PC-3 (cell line): ENCODE results near the gene SAMD4A. TPM values are rescaled to one million over a fixed set of nuclear protein-coding genes. Genes with fewer than 3 reads are reported as not detected.

Source experiments
- ATAC-seq: fragments of 200-7000 bp; cut with Tn5 transposase; 2 replicates; pipeline ENCODE4 v1.9.1; 2020; ENCODE audit warnings: mild to moderate bottlenecking, moderate library complexity
- BruUV-seq: library from RNA; stranded (reverse); fragments of 400-500 nt; replicated peaks from 2 replicates; lab custom pipeline; 2021; lab: Mats Ljungman, UMichigan
- CTCF ChIA-PET: fragments of 300-600 bp; sonication (Branson Sonifier 250); formaldehyde crosslinking; loops from one replicate; lab custom pipeline; 2022; ENCODE audit warnings: antibody characterized with exemption; lab: Charles Lee
- POLR2A ChIA-PET: fragments of 300-600 bp; sonication (Branson Sonifier 250); formaldehyde crosslinking; loops from one replicate; lab custom pipeline; 2022; ENCODE audit warnings: antibody characterized with exemption; ENCODE audit not compliant: unreplicated experiment; lab: Charles Lee
- DNase-seq: peaks from one replicate; pipeline ENCODE4 v3.0.0-alpha.2; 2015
- H2AFZ ChIP-seq: fragments of 300-600 bp; sonication (generic); 2 replicates; pipeline ENCODE4 v1.6.0; 2016; ENCODE audit warnings: antibody characterized with exemption, low read length
- H3F3A ChIP-seq: fragments of 300-600 bp; sonication (generic); one replicate; pipeline ENCODE4 v1.6.0; 2017; ENCODE audit warnings: antibody characterized with exemption, low read length, control low read depth, mild to moderate bottlenecking; ENCODE audit not compliant: unreplicated experiment
- H3K27ac ChIP-seq: fragments of 300-600 bp; sonication (generic); 2 replicates; pipeline ENCODE4 v1.5.1; 2016; ENCODE audit warnings: mild to moderate bottlenecking, low read length
- H3K27me3 ChIP-seq: fragments of 300-600 bp; sonication (generic); 2 replicates; pipeline ENCODE4 v1.6.1; 2016; ENCODE audit warnings: low read length, mixed read lengths
- H3K36me3 ChIP-seq: fragments of 300-600 bp; sonication (generic); 2 replicates; pipeline ENCODE4 v1.6.1; 2016; ENCODE audit warnings: low read depth, mixed run types, low read length, mixed read lengths
- H3K4me1 ChIP-seq: fragments of 300-600 bp; sonication (generic); 2 replicates; pipeline ENCODE4 v1.5.1; 2016; ENCODE audit warnings: low read length; ENCODE audit not compliant: insufficient read depth
- H3K4me2 ChIP-seq: fragments of 300-600 bp; sonication (generic); 2 replicates; pipeline ENCODE4 v1.6.0; 2016; ENCODE audit warnings: low read length
- H3K4me3 ChIP-seq: fragments of 300-600 bp; sonication (generic); 2 replicates; pipeline ENCODE4 v1.5.1; 2016; ENCODE audit warnings: mild to moderate bottlenecking, low read length, mixed read lengths
- H3K79me2 ChIP-seq: fragments of 300-600 bp; sonication (generic); 2 replicates; pipeline ENCODE4 v1.6.1; 2017; ENCODE audit warnings: low read length, mixed read lengths
- H3K9ac ChIP-seq: fragments of 300-600 bp; sonication (generic); 2 replicates; pipeline ENCODE4 v1.6.0; 2016; ENCODE audit warnings: mild to moderate bottlenecking, low read length
- H3K9me2 ChIP-seq: fragments of 300-600 bp; sonication (generic); replicated peaks from 2 replicates; pipeline ENCODE4 v1.6.1; 2016; ENCODE audit warnings: mixed run types, low read length, mixed read lengths
- H3K9me3 ChIP-seq: fragments of 300-600 bp; sonication (generic); 2 replicates; pipeline ENCODE4 v1.6.1; 2016; ENCODE audit warnings: low read length, mixed read lengths
- H4K20me1 ChIP-seq: fragments of 300-600 bp; sonication (generic); 2 replicates; pipeline ENCODE4 v1.6.1; 2016; ENCODE audit warnings: low read length, mixed read lengths
- CTCF ChIP-seq: fragments of 300-600 bp; sonication (generic); conservative IDR thresholded peaks from 2 replicates; pipeline ENCODE4 v1.5.1; 2017; ENCODE audit warnings: antibody characterized with exemption, low read depth, mild to moderate bottlenecking, low read length
- EZH2 ChIP-seq: fragments of 300-600 bp; sonication (generic); IDR thresholded peaks from one replicate; pipeline ENCODE4 v1.6.1; 2017; ENCODE audit warnings: antibody characterized with exemption, mild to moderate bottlenecking, low read length; ENCODE audit not compliant: unreplicated experiment
- EZH2phosphoT487 ChIP-seq: fragments of 300-600 bp; sonication (generic); IDR thresholded peaks from 2 replicates; pipeline ENCODE4 v1.6.1; 2018; ENCODE audit warnings: mild to moderate bottlenecking, antibody characterized with exemption, low read length, borderline replicate concordance
- intact Hi-C: fragments of 100-400 bp; cut with micrococcal nuclease; formaldehyde crosslinking; loops from 2 replicates; pipeline ENCODE4 v1.9.0; 2023
- total RNA-seq: library from RNA; depleted of rRNA; stranded (reverse); fragments of >200 nt; gene quantifications from 2 replicates; pipeline ENCODE4 v1.2.3, GENCODE V29; 2014

Gene SAMD4A
- total RNA-seq, 1 experiment from 2014 or later: 42.9 TPM

- H3K9ac ChIP-seq: no peak overlapping the region
- BruUV-seq: no TSS peak
- H4K20me1 ChIP-seq: no peaks in the 10 kb centered on the region
- ChIA-PET CTCF (no interaction called here), POLR2A (no interaction called here)
- H3K4me3 ChIP-seq: no peak overlapping the region
- H3F3A ChIP-seq: no peaks in the 10 kb centered on the region
- no peak overlapping the region for H3K4me2 ChIP-seq
- H3K27ac ChIP-seq: no peak overlapping the region
- no peak for ATAC-seq
- no peaks in the 10 kb centered on the region for H3K27me3 ChIP-seq
- H3K36me3 ChIP-seq: peaks cover 25% of the 10 kb centered on the region; the same call in 1 of the 2 replicates
- TF ChIP-seq EZH2phosphoT487 (no peak), EZH2 (no peak), CTCF (no peak)
- H3K9me3 ChIP-seq: no peaks in the 10 kb centered on the region
- H3K9me2 ChIP-seq: no peaks in the 10 kb centered on the region
- no peaks in the 10 kb centered on the region for H3K4me1 ChIP-seq
- intact Hi-C loops: no loop called here
- DNase-seq: no peak
- H2AFZ ChIP-seq: no peak overlapping the region
- no peaks in the 10 kb centered on the region for H3K79me2 ChIP-seq
Measured at GRCh38 chr14:54763761-54764160, 196.8 kb downstream of the SAMD4A start.

GRCh38 chr14:54766276-54767138 is 199.6 kb downstream of the SAMD4A start:
- no peak overlapping the region for H2AFZ ChIP-seq
- no peak overlapping the region for H3K27ac ChIP-seq
- TF ChIP-seq EZH2phosphoT487 (no peak), EZH2 (no peak), CTCF (no peak)
- no peak overlapping the region for H3K4me2 ChIP-seq
- H3K4me3 ChIP-seq: no peak overlapping the region
- H3K9ac ChIP-seq: no peak overlapping the region
- no peaks in the 10 kb centered on the region for H3F3A ChIP-seq
- no peak for DNase-seq
- BruUV-seq: no TSS peak
- ATAC-seq: no peak
- no peaks in the 10 kb centered on the region for H4K20me1 ChIP-seq
- ChIA-PET POLR2A (no interaction called here), CTCF (no interaction called here)
- H3K36me3 ChIP-seq: peaks cover 32% of the 10 kb centered on the region; the same call in 1 of the 2 replicates
- intact Hi-C loops: no loop called here
- no peaks in the 10 kb centered on the region for H3K27me3 ChIP-seq
- H3K79me2 ChIP-seq: no peaks in the 10 kb centered on the region
- peaks cover 3% of the 10 kb centered on the region for H3K4me1 ChIP-seq
- no peaks in the 10 kb centered on the region for H3K9me2 ChIP-seq
- no peaks in the 10 kb centered on the region for H3K9me3 ChIP-seq

GRCh38 chr14:54767139-54767431 is 200.2 kb downstream of the SAMD4A start:
- no peak for ATAC-seq
- TF ChIP-seq EZH2phosphoT487 (no peak), CTCF (no peak), EZH2 (no peak)
- POLR2A ChIA-PET: no interaction called here

More at GRCh38 chr14:54767139-54767431, 200.2 kb downstream of the SAMD4A start:
- H3K9me3 ChIP-seq: no peaks in the 10 kb centered on the region
- no peak overlapping the region for H3K4me3 ChIP-seq
- H3K4me1 ChIP-seq: peaks cover 9% of the 10 kb centered on the region
- intact Hi-C loops: no loop called here
- no peak overlapping the region for H3K27ac ChIP-seq
- no peak overlapping the region for H3K4me2 ChIP-seq
- H3K9me2 ChIP-seq: no peaks in the 10 kb centered on the region
- peaks cover 32% of the 10 kb centered on the region; the same call in 1 of the 2 replicates for H3K36me3 ChIP-seq
- BruUV-seq: no TSS peak
- DNase-seq: no peak
- no peaks in the 10 kb centered on the region for H3K27me3 ChIP-seq
- no peak overlapping the region for H3K9ac ChIP-seq
- no peaks in the 10 kb centered on the region for H3K79me2 ChIP-seq
- H3F3A ChIP-seq: no peaks in the 10 kb centered on the region
- CTCF ChIA-PET: no interaction called here
- no peaks in the 10 kb centered on the region for H4K20me1 ChIP-seq
- no peak overlapping the region for H2AFZ ChIP-seq
